C4-2B (cell line): ENCODE results near the gene KCNMA1.
A peak's percentile ranks its signal among the peaks of the same experiment; 100 is the strongest.

Experiments
- H3K27ac ChIP-seq: fragments of 450-650 bp; 2 replicates; pipeline ENCODE4 v1.5.1; 2017
- CTCF ChIP-seq: fragments of 450-650 bp; conservative IDR thresholded peaks from 2 replicates; pipeline ENCODE4 v1.5.1; 2017; ENCODE audit warnings: mild to moderate bottlenecking
- ZFX ChIP-seq: fragments of 450-650 bp; IDR thresholded peaks from 2 replicates; pipeline ENCODE4 v1.6.1; 2017

KCNMA1 gene

GRCh38 chr10:77490534-77491314 is 146.9 kb downstream of the KCNMA1 start:
- TF ChIP-seq CTCF (no peak), ZFX (0 out of 2 replicates have a peak, but pooled peaks have one; percentile 13)
- H3K27ac ChIP-seq = peak overlapping the region; percentile 23; the same call in 1 of the 2 replicates

DNA sequence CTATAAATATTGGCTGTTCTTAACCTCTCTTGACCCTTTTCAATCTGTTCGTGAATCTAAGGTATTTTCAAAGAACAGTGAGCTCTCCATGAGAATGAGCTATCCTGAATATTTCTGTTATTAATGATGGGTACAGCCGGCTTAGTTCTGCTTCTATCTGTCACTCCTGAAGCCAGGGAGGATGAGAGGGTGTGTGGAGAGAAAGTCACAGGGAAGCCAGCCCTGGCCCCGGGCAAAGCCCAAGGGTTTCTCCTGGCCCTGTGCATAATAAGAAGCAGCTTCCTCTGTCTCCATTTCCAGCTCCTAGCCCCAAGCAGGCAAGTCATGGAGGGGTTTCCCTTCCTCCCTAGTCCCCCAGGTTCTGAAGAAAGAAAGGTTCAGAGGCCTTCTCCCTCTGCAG is 151.1 kb downstream of the KCNMA1 start:
- no peak for TF ChIP-seq ZFX
- TF ChIP-seq CTCF = no peak
- H3K27ac ChIP-seq = peak overlapping the region; percentile 74

GRCh38 chr10:77485847-77486246 is 151.8 kb downstream of the KCNMA1 start:
- peak overlapping the region; percentile 74 for H3K27ac ChIP-seq
- no peak for TF ChIP-seq CTCF
- TF ChIP-seq ZFX = no peak

GRCh38 chr10:77482072-77482471 is 155.5 kb downstream of the KCNMA1 start:
- TF ChIP-seq ZFX = no peak
- TF ChIP-seq CTCF = no peak
- peak overlapping the region; percentile 27; the same call in 1 of the 2 replicates for H3K27ac ChIP-seq

DNA sequence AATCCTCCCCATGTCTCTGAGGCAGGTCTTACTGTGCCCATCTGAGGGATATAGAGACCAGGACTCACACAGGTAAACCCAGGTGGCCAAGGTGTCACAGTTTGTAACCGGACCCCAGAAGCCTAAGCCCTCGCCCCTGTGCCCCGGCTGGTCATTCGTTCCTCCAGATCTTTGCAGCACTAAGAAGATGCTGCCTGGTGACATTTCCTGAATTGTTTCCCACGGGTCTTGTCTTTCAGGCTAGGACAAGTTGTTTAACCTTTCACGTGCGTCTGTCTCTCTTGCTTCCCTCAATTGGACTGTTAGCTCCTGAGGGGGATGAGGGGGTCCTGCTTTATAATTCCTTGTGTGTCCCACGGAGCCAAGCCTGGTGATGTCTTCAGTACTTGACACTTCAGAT is 158.0 kb downstream of the KCNMA1 start:
- H3K27ac ChIP-seq = no peak overlapping the region

GRCh38 chr10:77478962-77479359 is 158.6 kb downstream of the KCNMA1 start:
- no peak for TF ChIP-seq ZFX
- TF ChIP-seq CTCF = no peak
- no peak overlapping the region for H3K27ac ChIP-seq

More for the DNA sequence above, 158.0 kb downstream of the KCNMA1 start:
- TF ChIP-seq ZFX = no peak
- TF ChIP-seq CTCF = no peak

- no peak overlapping the region for H3K27ac ChIP-seq
- TF ChIP-seq CTCF (no peak), ZFX (no peak)
Measured at GRCh38 chr10:77478247-77478961, 159.2 kb downstream of the KCNMA1 start.
